Measurements from ENCODE around the gene CELF4. TPM values are rescaled to one million over a fixed set of nuclear protein-coding genes. Genes with fewer than 3 reads are reported as not detected.
A peak's percentile ranks its signal among the peaks of the same experiment; 100 is the strongest.

Gene CELF4
- 1 to 10 TPM in 3 of 4 donors, not detected in 1; 3.2 to 7.8 (median 3.8) TPM for polyA plus RNA-seq
- long read RNA-seq, donor 1: 0 reads
- long read RNA-seq, donor 2, transcript CELF4-215 (2 exons, 579 nt): major isoform, 5 of 5 reads
- long read RNA-seq, donor 2, partial matches to known transcripts: 0 of 5 reads
- long read RNA-seq, donor 2, other reads (novel, unspliced or antisense): 0 of 5 reads
- long read RNA-seq, donor 3, partial matches to known transcripts: 0 of 2 reads
- long read RNA-seq, donor 3, other reads (novel, unspliced or antisense): 0 of 2 reads
- long read RNA-seq, donor 4: 0 reads
- long read RNA-seq, donor 5, partial matches to known transcripts: 0 of 3 reads
- long read RNA-seq, donor 5, other reads (novel, unspliced or antisense): 0 of 3 reads
- long read RNA-seq, donor 6, partial matches to known transcripts: 0 of 3 reads
- long read RNA-seq, donor 6, other reads (novel, unspliced or antisense): 0 of 3 reads
- long read RNA-seq, donor 7: 0 reads
- long read RNA-seq, donor 8: 0 reads
- long read RNA-seq, donor 9, partial matches to known transcripts: 0 of 2 reads
- long read RNA-seq, donor 9, other reads (novel, unspliced or antisense): 0 of 2 reads
- long read RNA-seq, donor 10, partial matches to known transcripts: 11 of 14 reads
- long read RNA-seq, donor 10, other reads (novel, unspliced or antisense): 0 of 14 reads

GRCh38 chr18:37565101-37565976 is at the start of gene CELF4:
Gene CELF4, minus strand, starts transcription at chr18:37565798.
- no peaks in the 10 kb centered on the region for H3K36me3 ChIP-seq (ENCODE audit: control insufficient read depth in 3 of 3, insufficient read depth in 2 of 3, low read depth in 1 of 3, low read length in 3 of 3)
- peaks cover 0 to 3% (median 3%) of the 10 kb centered on the region in 3 donors for H3K4me1 ChIP-seq (ENCODE audit: control insufficient read depth in 3 of 3, insufficient read depth in 2 of 3, low read depth in 1 of 3, low read length in 2 of 3)
- H3K4me3 ChIP-seq (ENCODE audit: low read depth in 1 of 3, low read length in 3 of 3): peak within 1 kb of the TSS in 2 of 3 donors; percentile 43 to 44
- FAIRE-seq: no peak
- peaks cover 0 to 2% of the 10 kb centered on the region in 2 donors for H3K9me3 ChIP-seq (ENCODE audit: control insufficient read depth in 2 of 2, insufficient read depth in 1 of 2, low read depth in 1 of 2, low read length in 1 of 2)
- WGBS, 3 donors: 3 to 10% (median 8%) methylated on average over 62 of the region's 62 CpGs
- H3K27ac ChIP-seq (ENCODE audit: low read depth in 1 of 3, low read length in 2 of 3): peak within 1 kb of the TSS in 1 of 3 donors; percentile 47
- peak in 1 of 2 donors; percentile 38 for DNase-seq
- peaks cover 14 to 76% (median 17%) of the 10 kb centered on the region in 3 donors for H3K27me3 ChIP-seq (ENCODE audit: control insufficient read depth in 3 of 3, insufficient read depth in 3 of 3, low read length in 3 of 3)

GRCh38 chr18:37613253-37613565 is 47.6 kb upstream of the CELF4 start:
- no peaks in the 10 kb centered on the region for H3K36me3 ChIP-seq (ENCODE audit: control insufficient read depth in 3 of 3, insufficient read depth in 2 of 3, low read depth in 1 of 3, low read length in 3 of 3)
- FAIRE-seq (no peak), DNase-seq (no peak)
- no peaks in the 10 kb centered on the region for H3K4me1 ChIP-seq (ENCODE audit: control insufficient read depth in 3 of 3, insufficient read depth in 2 of 3, low read depth in 1 of 3, low read length in 2 of 3)
- H3K27ac ChIP-seq (ENCODE audit: low read depth in 1 of 3, low read length in 2 of 3): no peak overlapping the region
- no peaks in the 10 kb centered on the region for H3K27me3 ChIP-seq (ENCODE audit: control insufficient read depth in 3 of 3, insufficient read depth in 3 of 3, low read length in 3 of 3)
- no peak overlapping the region for H3K4me3 ChIP-seq (ENCODE audit: low read depth in 1 of 3, low read length in 3 of 3)
- H3K9me3 ChIP-seq (ENCODE audit: control insufficient read depth in 2 of 2, insufficient read depth in 1 of 2, low read depth in 1 of 2, low read length in 1 of 2): no peaks in the 10 kb centered on the region
- WGBS, 3 donors: 59 to 81% (median 69%) methylated on average over 1 of the region's 1 CpG

DNA sequence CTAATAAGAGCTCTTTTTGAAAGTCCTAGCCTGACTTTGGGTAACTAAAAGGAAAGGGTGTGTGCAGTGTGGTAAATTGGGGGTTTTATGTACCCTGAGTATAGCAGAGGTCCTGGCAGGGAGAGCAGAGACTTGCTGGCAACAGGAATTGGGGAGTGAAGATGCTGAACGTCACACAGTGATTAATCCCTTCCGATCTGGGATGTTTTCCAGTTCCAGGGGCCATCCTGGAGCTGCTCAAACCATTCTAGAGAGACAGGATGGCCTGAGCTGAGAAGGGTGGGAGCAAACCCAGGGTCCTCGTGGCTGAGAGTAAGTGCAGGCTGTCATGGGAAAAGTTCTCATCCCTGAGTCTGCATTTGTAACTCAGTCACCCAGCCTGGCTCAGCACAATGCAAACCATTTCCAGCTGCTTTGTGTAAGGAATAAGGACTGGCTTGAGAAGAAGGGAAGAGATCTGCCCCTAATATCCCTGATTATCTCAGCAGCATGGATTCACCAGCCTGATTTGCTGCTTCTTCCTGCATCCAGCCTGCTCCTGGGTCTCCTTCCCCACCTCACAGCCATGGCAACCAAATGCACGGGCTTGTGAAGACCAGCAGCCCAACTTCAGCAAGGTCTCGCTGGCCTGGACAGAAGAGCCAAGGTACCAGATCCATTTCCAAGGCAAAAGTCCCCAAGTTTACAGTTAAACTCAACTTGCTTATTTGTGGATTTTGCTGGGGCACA is 47.1 kb upstream of the CELF4 start:
- DNase-seq (no peak), FAIRE-seq (no peak)
- Histone ChIP-seq H3K4me3 (ENCODE audit: low read depth in 1 of 3, low read length in 3 of 3) (no peak overlapping the region), H3K27me3 (ENCODE audit: control insufficient read depth in 3 of 3, insufficient read depth in 3 of 3, low read length in 3 of 3) (no peaks in the 10 kb centered on the region), H3K36me3 (ENCODE audit: control insufficient read depth in 3 of 3, insufficient read depth in 2 of 3, low read depth in 1 of 3, low read length in 3 of 3) (no peaks in the 10 kb centered on the region), H3K9me3 (ENCODE audit: control insufficient read depth in 2 of 2, insufficient read depth in 1 of 2, low read depth in 1 of 2, low read length in 1 of 2) (no peaks in the 10 kb centered on the region), H3K4me1 (ENCODE audit: control insufficient read depth in 3 of 3, insufficient read depth in 2 of 3, low read depth in 1 of 3, low read length in 2 of 3) (no peaks in the 10 kb centered on the region), H3K27ac (ENCODE audit: low read depth in 1 of 3, low read length in 2 of 3) (no peak overlapping the region)
- WGBS, 3 donors: 43 to 53% (median 44%) methylated on average over 5 of the region's 5 CpGs

- 80 to 81% (median 81%) methylated on average over 5 of the region's 5 CpGs for WGBS, 3 donors
- no peak for DNase-seq
- no peak overlapping the region for H3K4me3 ChIP-seq (ENCODE audit: low read depth in 1 of 3, low read length in 3 of 3)
- no peaks in the 10 kb centered on the region for H3K4me1 ChIP-seq (ENCODE audit: control insufficient read depth in 3 of 3, insufficient read depth in 2 of 3, low read depth in 1 of 3, low read length in 2 of 3)
- H3K27me3 ChIP-seq (ENCODE audit: control insufficient read depth in 3 of 3, insufficient read depth in 3 of 3, low read length in 3 of 3): no peaks in the 10 kb centered on the region
- H3K9me3 ChIP-seq (ENCODE audit: control insufficient read depth in 2 of 2, insufficient read depth in 1 of 2, low read depth in 1 of 2, low read length in 1 of 2): no peaks in the 10 kb centered on the region
- no peak for FAIRE-seq
- no peaks in the 10 kb centered on the region for H3K36me3 ChIP-seq (ENCODE audit: control insufficient read depth in 3 of 3, insufficient read depth in 2 of 3, low read depth in 1 of 3, low read length in 3 of 3)
- no peak overlapping the region for H3K27ac ChIP-seq (ENCODE audit: low read depth in 1 of 3, low read length in 2 of 3)
These were observed 46.1 kb upstream of the CELF4 start for GRCh38 chr18:37611614-37612279.

DNA sequence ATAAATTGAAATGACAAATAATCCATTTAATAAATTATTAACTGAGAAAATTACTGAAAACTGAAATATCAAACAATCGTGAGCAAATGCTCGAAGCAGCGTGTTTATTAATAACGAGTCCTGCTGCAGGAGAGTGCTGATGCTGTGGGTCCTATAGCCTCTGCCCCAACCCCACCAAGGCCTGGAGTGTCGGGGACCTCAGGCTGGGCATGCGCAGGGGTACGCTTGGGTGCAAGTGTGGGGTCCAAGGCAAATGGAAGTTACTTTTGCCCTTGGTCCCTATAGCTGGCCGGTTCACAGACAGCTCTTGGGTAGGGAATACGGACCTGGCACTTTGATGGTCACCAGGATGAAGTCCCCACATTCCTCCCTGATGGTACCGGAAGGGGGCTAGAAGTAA is 43.3 kb upstream of the CELF4 start:
- H3K4me3 ChIP-seq (ENCODE audit: low read depth in 1 of 3, low read length in 3 of 3): no peak overlapping the region
- no peaks in the 10 kb centered on the region for H3K9me3 ChIP-seq (ENCODE audit: control insufficient read depth in 2 of 2, insufficient read depth in 1 of 2, low read depth in 1 of 2, low read length in 1 of 2)
- DNase-seq: no peak
- H3K27me3 ChIP-seq (ENCODE audit: control insufficient read depth in 3 of 3, insufficient read depth in 3 of 3, low read length in 3 of 3): no peaks in the 10 kb centered on the region
- H3K4me1 ChIP-seq (ENCODE audit: control insufficient read depth in 3 of 3, insufficient read depth in 2 of 3, low read depth in 1 of 3, low read length in 2 of 3): no peaks in the 10 kb centered on the region
- FAIRE-seq: no peak
- WGBS, 3 donors: 82 to 92% (median 89%) methylated on average over 10 of the region's 10 CpGs
- no peak overlapping the region for H3K27ac ChIP-seq (ENCODE audit: low read depth in 1 of 3, low read length in 2 of 3)
- no peaks in the 10 kb centered on the region for H3K36me3 ChIP-seq (ENCODE audit: control insufficient read depth in 3 of 3, insufficient read depth in 2 of 3, low read depth in 1 of 3, low read length in 3 of 3)

GRCh38 chr18:37607281-37607680 is 41.7 kb upstream of the CELF4 start:
- Histone ChIP-seq H3K4me1 (ENCODE audit: control insufficient read depth in 3 of 3, insufficient read depth in 2 of 3, low read depth in 1 of 3, low read length in 2 of 3) (no peaks in the 10 kb centered on the region), H3K36me3 (ENCODE audit: control insufficient read depth in 3 of 3, insufficient read depth in 2 of 3, low read depth in 1 of 3, low read length in 3 of 3) (no peaks in the 10 kb centered on the region), H3K4me3 (ENCODE audit: low read depth in 1 of 3, low read length in 3 of 3) (no peak overlapping the region), H3K27me3 (ENCODE audit: control insufficient read depth in 3 of 3, insufficient read depth in 3 of 3, low read length in 3 of 3) (no peaks in the 10 kb centered on the region), H3K27ac (ENCODE audit: low read depth in 1 of 3, low read length in 2 of 3) (no peak overlapping the region), H3K9me3 (ENCODE audit: control insufficient read depth in 2 of 2, insufficient read depth in 1 of 2, low read depth in 1 of 2, low read length in 1 of 2) (no peaks in the 10 kb centered on the region)
- 88 to 90% (median 89%) methylated on average over 11 of the region's 11 CpGs for WGBS, 3 donors
- FAIRE-seq: no peak
- no peak for DNase-seq

DNA sequence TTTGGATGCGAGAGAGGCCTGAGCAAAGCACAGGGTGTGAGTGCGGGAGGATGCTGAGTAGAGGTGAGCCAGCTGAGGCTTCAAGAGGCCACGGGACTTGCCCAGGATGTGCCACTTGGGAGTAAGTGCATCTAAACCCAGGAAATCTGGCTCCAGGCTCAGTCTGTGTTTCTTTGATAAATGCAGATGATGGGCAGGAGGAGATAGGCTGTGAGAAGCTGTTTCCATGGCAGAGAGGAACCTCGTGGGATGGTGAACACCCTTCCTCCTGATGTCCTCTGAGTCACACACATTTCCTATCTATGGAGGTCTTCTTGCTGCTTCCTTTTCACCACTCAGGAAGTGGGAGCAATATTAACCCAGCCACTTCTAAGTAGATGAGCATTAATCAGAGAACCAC is 38.4 kb upstream of the CELF4 start:
- Histone ChIP-seq H3K9me3 (ENCODE audit: control insufficient read depth in 2 of 2, insufficient read depth in 1 of 2, low read depth in 1 of 2, low read length in 1 of 2) (no peaks in the 10 kb centered on the region), H3K4me1 (ENCODE audit: control insufficient read depth in 3 of 3, insufficient read depth in 2 of 3, low read depth in 1 of 3, low read length in 2 of 3) (no peaks in the 10 kb centered on the region), H3K4me3 (ENCODE audit: low read depth in 1 of 3, low read length in 3 of 3) (no peak overlapping the region), H3K27me3 (ENCODE audit: control insufficient read depth in 3 of 3, insufficient read depth in 3 of 3, low read length in 3 of 3) (no peaks in the 10 kb centered on the region), H3K27ac (ENCODE audit: low read depth in 1 of 3, low read length in 2 of 3) (no peak overlapping the region), H3K36me3 (ENCODE audit: control insufficient read depth in 3 of 3, insufficient read depth in 2 of 3, low read depth in 1 of 3, low read length in 3 of 3) (no peaks in the 10 kb centered on the region)
- FAIRE-seq: no peak
- WGBS, 3 donors: 74 to 88% (median 79%) methylated on average over 4 of the region's 4 CpGs
- DNase-seq: no peak
